ENCODE results near the gene RTN4RL2.
A peak's percentile ranks its signal among the peaks of the same experiment; 100 is the strongest.

DNA sequence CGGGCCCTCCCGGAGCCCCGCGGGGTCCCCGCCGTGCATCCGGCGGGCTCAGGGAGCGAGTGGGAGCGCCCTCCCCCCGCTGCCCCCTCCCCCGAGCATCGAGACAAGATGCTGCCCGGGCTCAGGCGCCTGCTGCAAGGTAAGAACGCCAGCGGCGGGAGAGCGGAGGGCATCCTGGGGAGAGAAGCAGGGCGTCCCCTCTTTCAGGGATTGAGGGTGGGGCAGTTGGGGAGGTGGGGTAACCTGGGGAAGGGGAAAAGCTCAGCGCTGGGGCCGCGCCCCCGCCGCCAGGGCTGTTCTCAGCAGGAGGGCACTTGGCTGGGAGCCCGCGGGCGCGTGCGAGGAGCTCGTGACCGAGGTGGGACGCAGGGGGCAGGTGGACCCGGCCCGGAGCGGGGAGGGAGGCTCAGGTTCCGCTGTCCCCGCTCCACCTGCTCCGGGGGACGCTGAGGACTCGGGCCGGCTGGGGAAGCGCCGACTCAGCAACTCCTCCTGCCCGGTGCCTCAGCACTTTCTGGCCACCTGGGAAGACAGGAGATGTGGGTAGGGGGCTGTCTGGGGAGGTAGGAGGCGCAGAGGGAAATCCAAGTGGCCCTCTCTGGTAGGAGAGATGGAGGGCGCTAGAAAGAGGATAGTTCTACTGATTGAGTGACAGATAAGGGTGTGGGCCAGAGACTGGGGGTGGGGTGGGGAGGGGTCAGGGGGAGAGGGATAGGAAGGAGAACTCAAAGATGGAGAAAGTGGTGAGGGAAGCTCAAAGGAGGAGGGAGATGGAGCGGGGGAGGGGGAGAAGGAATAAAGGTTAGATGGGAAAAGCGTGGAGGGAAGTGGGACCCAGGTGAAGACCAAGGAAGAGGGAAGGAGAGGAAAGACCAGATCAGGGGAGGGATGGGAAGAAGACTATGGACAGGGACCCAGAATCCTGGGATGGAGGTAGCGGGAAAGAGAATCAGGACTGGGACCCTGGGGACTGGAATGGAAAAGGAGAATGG lies 726 bp downstream of the RTN4RL2 start:
- TF ChIP-seq, protein P1, sequence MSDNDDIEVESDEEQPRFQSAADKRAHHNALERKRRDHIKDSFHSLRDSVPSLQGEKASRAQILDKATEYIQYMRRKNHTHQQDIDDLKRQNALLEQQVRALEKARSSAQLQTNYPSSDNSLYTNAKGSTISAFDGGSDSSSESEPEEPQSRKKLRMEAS (CRISPR knock-in tag; IDR thresholded peaks at IDR 0.05), result peak; percentile 29; the same call in 1 of the 2 replicates
- TF ChIP-seq, protein P2, sequence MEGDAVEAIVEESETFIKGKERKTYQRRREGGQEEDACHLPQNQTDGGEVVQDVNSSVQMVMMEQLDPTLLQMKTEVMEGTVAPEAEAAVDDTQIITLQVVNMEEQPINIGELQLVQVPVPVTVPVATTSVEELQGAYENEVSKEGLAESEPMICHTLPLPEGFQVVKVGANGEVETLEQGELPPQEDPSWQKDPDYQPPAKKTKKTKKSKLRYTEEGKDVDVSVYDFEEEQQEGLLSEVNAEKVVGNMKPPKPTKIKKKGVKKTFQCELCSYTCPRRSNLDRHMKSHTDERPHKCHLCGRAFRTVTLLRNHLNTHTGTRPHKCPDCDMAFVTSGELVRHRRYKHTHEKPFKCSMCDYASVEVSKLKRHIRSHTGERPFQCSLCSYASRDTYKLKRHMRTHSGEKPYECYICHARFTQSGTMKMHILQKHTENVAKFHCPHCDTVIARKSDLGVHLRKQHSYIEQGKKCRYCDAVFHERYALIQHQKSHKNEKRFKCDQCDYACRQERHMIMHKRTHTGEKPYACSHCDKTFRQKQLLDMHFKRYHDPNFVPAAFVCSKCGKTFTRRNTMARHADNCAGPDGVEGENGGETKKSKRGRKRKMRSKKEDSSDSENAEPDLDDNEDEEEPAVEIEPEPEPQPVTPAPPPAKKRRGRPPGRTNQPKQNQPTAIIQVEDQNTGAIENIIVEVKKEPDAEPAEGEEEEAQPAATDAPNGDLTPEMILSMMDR (IDR thresholded peaks at IDR 0.05), result no peak
- TF ChIP-seq, protein P3, sequence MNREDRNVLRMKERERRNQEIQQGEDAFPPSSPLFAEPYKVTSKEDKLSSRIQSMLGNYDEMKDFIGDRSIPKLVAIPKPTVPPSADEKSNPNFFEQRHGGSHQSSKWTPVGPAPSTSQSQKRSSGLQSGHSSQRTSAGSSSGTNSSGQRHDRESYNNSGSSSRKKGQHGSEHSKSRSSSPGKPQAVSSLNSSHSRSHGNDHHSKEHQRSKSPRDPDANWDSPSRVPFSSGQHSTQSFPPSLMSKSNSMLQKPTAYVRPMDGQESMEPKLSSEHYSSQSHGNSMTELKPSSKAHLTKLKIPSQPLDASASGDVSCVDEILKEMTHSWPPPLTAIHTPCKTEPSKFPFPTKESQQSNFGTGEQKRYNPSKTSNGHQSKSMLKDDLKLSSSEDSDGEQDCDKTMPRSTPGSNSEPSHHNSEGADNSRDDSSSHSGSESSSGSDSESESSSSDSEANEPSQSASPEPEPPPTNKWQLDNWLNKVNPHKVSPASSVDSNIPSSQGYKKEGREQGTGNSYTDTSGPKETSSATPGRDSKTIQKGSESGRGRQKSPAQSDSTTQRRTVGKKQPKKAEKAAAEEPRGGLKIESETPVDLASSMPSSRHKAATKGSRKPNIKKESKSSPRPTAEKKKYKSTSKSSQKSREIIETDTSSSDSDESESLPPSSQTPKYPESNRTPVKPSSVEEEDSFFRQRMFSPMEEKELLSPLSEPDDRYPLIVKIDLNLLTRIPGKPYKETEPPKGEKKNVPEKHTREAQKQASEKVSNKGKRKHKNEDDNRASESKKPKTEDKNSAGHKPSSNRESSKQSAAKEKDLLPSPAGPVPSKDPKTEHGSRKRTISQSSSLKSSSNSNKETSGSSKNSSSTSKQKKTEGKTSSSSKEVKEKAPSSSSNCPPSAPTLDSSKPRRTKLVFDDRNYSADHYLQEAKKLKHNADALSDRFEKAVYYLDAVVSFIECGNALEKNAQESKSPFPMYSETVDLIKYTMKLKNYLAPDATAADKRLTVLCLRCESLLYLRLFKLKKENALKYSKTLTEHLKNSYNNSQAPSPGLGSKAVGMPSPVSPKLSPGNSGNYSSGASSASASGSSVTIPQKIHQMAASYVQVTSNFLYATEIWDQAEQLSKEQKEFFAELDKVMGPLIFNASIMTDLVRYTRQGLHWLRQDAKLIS (CRISPR knock-in tag; IDR thresholded peaks at IDR 0.05; ENCODE audit: borderline replicate concordance), result no peak
- TF ChIP-seq ZNF263 (CRISPR knock-in tag; IDR thresholded peaks at IDR 0.05; ENCODE audit: low read depth), result no peak
- TF ChIP-seq, protein P4, sequence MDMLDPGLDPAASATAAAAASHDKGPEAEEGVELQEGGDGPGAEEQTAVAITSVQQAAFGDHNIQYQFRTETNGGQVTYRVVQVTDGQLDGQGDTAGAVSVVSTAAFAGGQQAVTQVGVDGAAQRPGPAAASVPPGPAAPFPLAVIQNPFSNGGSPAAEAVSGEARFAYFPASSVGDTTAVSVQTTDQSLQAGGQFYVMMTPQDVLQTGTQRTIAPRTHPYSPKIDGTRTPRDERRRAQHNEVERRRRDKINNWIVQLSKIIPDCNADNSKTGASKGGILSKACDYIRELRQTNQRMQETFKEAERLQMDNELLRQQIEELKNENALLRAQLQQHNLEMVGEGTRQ (CRISPR knock-in tag; IDR thresholded peaks at IDR 0.05), result no peak
- no peak for TF ChIP-seq ATF1 (CRISPR knock-in tag; IDR thresholded peaks at IDR 0.05)
- TF ChIP-seq NR3C1 (CRISPR knock-in tag; conservative IDR thresholded peaks at IDR 0.05; ENCODE audit: low read depth), result no peak
- TF ChIP-seq TEAD4 (CRISPR knock-in tag; IDR thresholded peaks at IDR 0.05), result no peak
- no peak for TF ChIP-seq CREB1 (CRISPR knock-in tag; IDR thresholded peaks at IDR 0.05)
- no peak for TF ChIP-seq ZNF121 (CRISPR knock-in tag; IDR thresholded peaks at IDR 0.05)

Data from WTC11 (cell line).